WTC11 (cell line): Measurements from ENCODE around the gene SDC4. TPM values are rescaled to one million over a fixed set of nuclear protein-coding genes. Genes with fewer than 3 reads are reported as not detected.

Source experiments
- ATAC-seq: fragments of 200-7000 bp; cut with Tn5 transposase; 2 replicates; pipeline ENCODE4 v1.10.0; 2021; ENCODE audit warnings: mild to moderate bottlenecking, moderate library complexity
- CTCF ChIA-PET: fragments of 300-600 bp; sonication (Branson Sonifier 250); formaldehyde crosslinking; loops from one replicate; lab custom pipeline; 2021; ENCODE audit warnings: antibody characterized with exemption; lab: Charles Lee
- POLR2A ChIA-PET: fragments of 350-600 bp; sonication (Branson Sonifier 250); formaldehyde crosslinking; loops from one replicate; lab custom pipeline; 2021; ENCODE audit warnings: antibody characterized with exemption; lab: Charles Lee
- DNase-seq: peaks from one replicate; pipeline ENCODE4 v3.0.0; 2021; ENCODE audit warnings: low spot score
- H3K27ac Mint-ChIP-seq: 2 replicates; pipeline ENCODE4 v1.8.0; 2021; ENCODE audit warnings: mixed read lengths
- H3K27me3 Mint-ChIP-seq: 2 replicates; pipeline ENCODE4 v1.8.0; 2021; ENCODE audit warnings: low read depth, mild to moderate bottlenecking, moderate library complexity, mixed read lengths
- H3K36me3 Mint-ChIP-seq: 2 replicates; pipeline ENCODE4 v1.8.0; 2021; ENCODE audit warnings: mixed read lengths
- H3K4me1 Mint-ChIP-seq: 2 replicates; pipeline ENCODE4 v1.8.0; 2022; ENCODE audit warnings: mixed read lengths
- H3K4me3 Mint-ChIP-seq: 2 replicates; pipeline ENCODE4 v1.8.0; 2021; ENCODE audit warnings: mild to moderate bottlenecking, moderate library complexity, mixed read lengths
- H3K9me3 Mint-ChIP-seq: 2 replicates; pipeline ENCODE4 v1.8.0; 2021; ENCODE audit warnings: mixed read lengths
- ATF2 ChIP-seq: sonication (generic); formaldehyde crosslinking; IDR thresholded peaks from 2 replicates; pipeline ENCODE4 v1.8.1; 2022; ENCODE audit warnings: low read depth, missing genetic modification reagents, borderline replicate concordance
- ATF6 ChIP-seq: sonication (generic); formaldehyde crosslinking; IDR thresholded peaks from 2 replicates; pipeline ENCODE4 v1.8.1; 2023; ENCODE audit warnings: mild to moderate bottlenecking, missing genetic modification reagents
- EMX1 ChIP-seq: fragments of 250-450 bp; sonication (Bioruptor Pico); IDR thresholded peaks from 2 replicates; pipeline ENCODE4 v1.8.0; 2021; ENCODE audit warnings: mild to moderate bottlenecking
- ESRRA ChIP-seq: sonication (generic); formaldehyde crosslinking; IDR thresholded peaks from 2 replicates; pipeline ENCODE4 v1.8.1; 2022; ENCODE audit warnings: mild to moderate bottlenecking, missing genetic modification reagents, borderline replicate concordance
- FOXJ3 ChIP-seq: sonication (generic); formaldehyde crosslinking; IDR thresholded peaks from 2 replicates; pipeline ENCODE4 v1.9.0; 2021; ENCODE audit warnings: missing genetic modification reagents, mild to moderate bottlenecking, borderline replicate concordance
- FOXK1 ChIP-seq: sonication (generic); formaldehyde crosslinking; IDR thresholded peaks from 2 replicates; pipeline ENCODE4 v1.8.0; 2022; ENCODE audit warnings: mild to moderate bottlenecking, moderate library complexity, missing genetic modification reagents
- GRHL2 ChIP-seq: fragments of 250-450 bp; sonication (Bioruptor Pico); IDR thresholded peaks from 2 replicates; pipeline ENCODE4 v1.8.0; 2022; ENCODE audit warnings: mild to moderate bottlenecking, moderate library complexity; ENCODE audit not compliant: insufficient replicate concordance, severe bottlenecking
- PRRX2 ChIP-seq: fragments of 250-450 bp; sonication (Bioruptor Pico); IDR thresholded peaks from 2 replicates; pipeline ENCODE4 v1.8.0; 2021; ENCODE audit warnings: mild to moderate bottlenecking
- SMAD4 ChIP-seq: sonication (generic); formaldehyde crosslinking; IDR thresholded peaks from 2 replicates; pipeline ENCODE4 v1.8.0; 2022; ENCODE audit warnings: mild to moderate bottlenecking, missing genetic modification reagents
- SOX15 ChIP-seq: fragments of 250-450 bp; sonication (Bioruptor Pico); IDR thresholded peaks from 2 replicates; pipeline ENCODE4 v1.9.0; 2021; ENCODE audit warnings: mild to moderate bottlenecking
- USF2 ChIP-seq: sonication (generic); formaldehyde crosslinking; IDR thresholded peaks from 2 replicates; pipeline ENCODE4 v1.8.1; 2023; ENCODE audit warnings: mild to moderate bottlenecking, missing genetic modification reagents, moderate library complexity
- ZBTB43 ChIP-seq: sonication (generic); formaldehyde crosslinking; IDR thresholded peaks from 2 replicates; pipeline ENCODE4 v1.8.1; 2023; ENCODE audit warnings: mild to moderate bottlenecking, missing genetic modification reagents
- ZNF121 ChIP-seq: sonication (generic); formaldehyde crosslinking; IDR thresholded peaks from 2 replicates; pipeline ENCODE4 v1.8.0; 2023; ENCODE audit warnings: missing genetic modification reagents
- ZNF138 ChIP-seq: sonication (generic); formaldehyde crosslinking; conservative IDR thresholded peaks from 2 replicates; pipeline ENCODE4 v1.8.1; 2022; ENCODE audit warnings: mild to moderate bottlenecking, moderate library complexity, missing genetic modification reagents
- total RNA-seq: library from RNA; stranded (reverse); gene quantifications from 3 replicates; pipeline ENCODE4 v1.2.3, GENCODE V29; 2021
- TF ChIP-seq, protein P1 (sequence below): sonication (generic); formaldehyde crosslinking; IDR thresholded peaks from 2 replicates; pipeline ENCODE4 v1.8.0; 2022; ENCODE audit warnings: mild to moderate bottlenecking, missing genetic modification reagents
- TF ChIP-seq, protein P2 (sequence below): sonication (generic); formaldehyde crosslinking; IDR thresholded peaks from 2 replicates; pipeline ENCODE4 v1.8.1; 2023; ENCODE audit warnings: mild to moderate bottlenecking, missing genetic modification reagents, borderline replicate concordance

SDC4 gene
- total RNA-seq, 1 experiment from 2014 or later, result 64.0 TPM

DNA sequence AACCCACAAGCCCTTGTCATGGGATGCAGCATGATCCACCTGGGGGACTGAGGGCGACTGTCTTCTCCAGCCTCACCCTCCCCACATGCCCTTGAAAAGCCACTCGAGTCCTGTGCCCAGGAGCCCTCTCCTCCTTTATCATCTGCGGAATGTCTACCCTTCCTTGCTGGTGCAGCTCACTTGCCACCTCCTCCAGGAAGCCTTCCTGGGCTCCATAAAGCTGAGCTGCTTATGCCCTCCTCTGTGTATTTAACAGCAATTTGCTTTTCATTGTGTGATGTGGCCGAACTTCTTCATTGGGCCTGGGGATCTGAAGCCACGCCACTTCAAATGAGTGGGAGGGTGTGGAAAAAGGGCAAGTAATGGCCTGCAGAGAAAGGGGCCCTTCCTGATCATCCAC is 59.4 kb downstream of the SDC4 start:
- ChIA-PET POLR2A (no interaction called here), CTCF (interaction anchor here (1.0 to 1.6 kb wide), 5 partner anchors 15 to 178 kb away, joined by 3 to 5 read pairs (median 4); no protein-coding TSS in a partner anchor)
- ATAC-seq, result no peak
- Mint-ChIP-seq H3K27ac (no peak overlapping the region), H3K4me3 (no peak overlapping the region), H3K9me3 (peaks cover under 1% of the 10 kb centered on the region), H3K36me3 (0 out of 2 replicates have a peak, but pooled peaks cover under 1% of the 10 kb centered on the region)
- no peak for DNase-seq
- TF ChIP-seq ATF2 (CRISPR knock-in tag), result no peak
- no peak for TF ChIP-seq ATF6 (CRISPR knock-in tag)
- no peak for TF ChIP-seq USF2 (CRISPR knock-in tag)
- TF ChIP-seq ZBTB43 (CRISPR knock-in tag), result no peak
- TF ChIP-seq ZNF138 (CRISPR knock-in tag), result no peak
- TF ChIP-seq PRRX2 (CRISPR knock-in tag), result no peak
- TF ChIP-seq FOXK1 (CRISPR knock-in tag), result no peak
- TF ChIP-seq ESRRA (CRISPR knock-in tag), result no peak
- TF ChIP-seq SOX15 (CRISPR knock-in tag), result no peak
- TF ChIP-seq, protein P1, sequence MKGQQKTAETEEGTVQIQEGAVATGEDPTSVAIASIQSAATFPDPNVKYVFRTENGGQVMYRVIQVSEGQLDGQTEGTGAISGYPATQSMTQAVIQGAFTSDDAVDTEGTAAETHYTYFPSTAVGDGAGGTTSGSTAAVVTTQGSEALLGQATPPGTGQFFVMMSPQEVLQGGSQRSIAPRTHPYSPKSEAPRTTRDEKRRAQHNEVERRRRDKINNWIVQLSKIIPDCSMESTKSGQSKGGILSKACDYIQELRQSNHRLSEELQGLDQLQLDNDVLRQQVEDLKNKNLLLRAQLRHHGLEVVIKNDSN (CRISPR knock-in tag), result no peak
- TF ChIP-seq, protein P2, sequence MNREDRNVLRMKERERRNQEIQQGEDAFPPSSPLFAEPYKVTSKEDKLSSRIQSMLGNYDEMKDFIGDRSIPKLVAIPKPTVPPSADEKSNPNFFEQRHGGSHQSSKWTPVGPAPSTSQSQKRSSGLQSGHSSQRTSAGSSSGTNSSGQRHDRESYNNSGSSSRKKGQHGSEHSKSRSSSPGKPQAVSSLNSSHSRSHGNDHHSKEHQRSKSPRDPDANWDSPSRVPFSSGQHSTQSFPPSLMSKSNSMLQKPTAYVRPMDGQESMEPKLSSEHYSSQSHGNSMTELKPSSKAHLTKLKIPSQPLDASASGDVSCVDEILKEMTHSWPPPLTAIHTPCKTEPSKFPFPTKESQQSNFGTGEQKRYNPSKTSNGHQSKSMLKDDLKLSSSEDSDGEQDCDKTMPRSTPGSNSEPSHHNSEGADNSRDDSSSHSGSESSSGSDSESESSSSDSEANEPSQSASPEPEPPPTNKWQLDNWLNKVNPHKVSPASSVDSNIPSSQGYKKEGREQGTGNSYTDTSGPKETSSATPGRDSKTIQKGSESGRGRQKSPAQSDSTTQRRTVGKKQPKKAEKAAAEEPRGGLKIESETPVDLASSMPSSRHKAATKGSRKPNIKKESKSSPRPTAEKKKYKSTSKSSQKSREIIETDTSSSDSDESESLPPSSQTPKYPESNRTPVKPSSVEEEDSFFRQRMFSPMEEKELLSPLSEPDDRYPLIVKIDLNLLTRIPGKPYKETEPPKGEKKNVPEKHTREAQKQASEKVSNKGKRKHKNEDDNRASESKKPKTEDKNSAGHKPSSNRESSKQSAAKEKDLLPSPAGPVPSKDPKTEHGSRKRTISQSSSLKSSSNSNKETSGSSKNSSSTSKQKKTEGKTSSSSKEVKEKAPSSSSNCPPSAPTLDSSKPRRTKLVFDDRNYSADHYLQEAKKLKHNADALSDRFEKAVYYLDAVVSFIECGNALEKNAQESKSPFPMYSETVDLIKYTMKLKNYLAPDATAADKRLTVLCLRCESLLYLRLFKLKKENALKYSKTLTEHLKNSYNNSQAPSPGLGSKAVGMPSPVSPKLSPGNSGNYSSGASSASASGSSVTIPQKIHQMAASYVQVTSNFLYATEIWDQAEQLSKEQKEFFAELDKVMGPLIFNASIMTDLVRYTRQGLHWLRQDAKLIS (CRISPR knock-in tag), result no peak
- no peak for TF ChIP-seq ZNF121
- no peak for TF ChIP-seq GRHL2
- no peak for TF ChIP-seq SMAD4 (CRISPR knock-in tag)
- no peak for TF ChIP-seq EMX1
- TF ChIP-seq FOXJ3 (CRISPR knock-in tag), result no peak
- TF ChIP-seq, all 79 proteins: peak for 0
- peaks cover 44% of the 10 kb centered on the region for H3K27me3 Mint-ChIP-seq
- H3K4me1 Mint-ChIP-seq, result peaks cover 7% of the 10 kb centered on the region; the same call in 1 of the 2 replicates
